ENCODE measurements around the gene GDI2. TPM values are rescaled to one million over a fixed set of nuclear protein-coding genes. Genes with fewer than 3 reads are reported as not detected.

Gene GDI2
- total RNA-seq, 1 donor from 2014 or later: 346 TPM

GRCh38 chr10:5746197-5746596, 67.0 kb downstream of the GDI2 start:
- TF ChIP-seq CTCF (conservative IDR thresholded peaks at IDR 0.05): no peak
- Mint-ChIP-seq H3K4me3 (no peak overlapping the region), H3K9me3 (no peaks in the 10 kb centered on the region), H3K4me1 (peaks cover 15% of the 10 kb centered on the region), H3K27me3 (ENCODE audit: low read depth) (no peaks in the 10 kb centered on the region), H3K36me3 (ENCODE audit: low read depth) (peaks cover 18% of the 10 kb centered on the region), H3K27ac (ENCODE audit: unreplicated experiment) (no peak overlapping the region)
- no peak for DNase-seq (ENCODE audit: low read depth, low spot score)

GRCh38 chr10:5744849-5745248, 68.4 kb downstream of the GDI2 start:
- Mint-ChIP-seq H3K9me3 (no peaks in the 10 kb centered on the region), H3K27ac (ENCODE audit: unreplicated experiment) (peak overlapping the region; percentile 9), H3K4me3 (no peak overlapping the region), H3K4me1 (peaks cover 15% of the 10 kb centered on the region), H3K27me3 (ENCODE audit: low read depth) (no peaks in the 10 kb centered on the region), H3K36me3 (ENCODE audit: low read depth) (peaks cover 14% of the 10 kb centered on the region)
- no peak for TF ChIP-seq CTCF (conservative IDR thresholded peaks at IDR 0.05)
- no peak for DNase-seq (ENCODE audit: low read depth, low spot score)

- Mint-ChIP-seq H3K27me3 (ENCODE audit: low read depth) (no peaks in the 10 kb centered on the region), H3K4me3 (no peak overlapping the region), H3K27ac (ENCODE audit: unreplicated experiment) (no peak overlapping the region), H3K4me1 (peaks cover 13% of the 10 kb centered on the region), H3K36me3 (ENCODE audit: low read depth) (peaks cover 8% of the 10 kb centered on the region), H3K9me3 (no peaks in the 10 kb centered on the region)
- TF ChIP-seq CTCF (conservative IDR thresholded peaks at IDR 0.05): no peak
- DNase-seq (ENCODE audit: low read depth, low spot score): no peak
Measured at GRCh38 chr10:5743736-5744135, 69.5 kb downstream of the GDI2 start.

DNA sequence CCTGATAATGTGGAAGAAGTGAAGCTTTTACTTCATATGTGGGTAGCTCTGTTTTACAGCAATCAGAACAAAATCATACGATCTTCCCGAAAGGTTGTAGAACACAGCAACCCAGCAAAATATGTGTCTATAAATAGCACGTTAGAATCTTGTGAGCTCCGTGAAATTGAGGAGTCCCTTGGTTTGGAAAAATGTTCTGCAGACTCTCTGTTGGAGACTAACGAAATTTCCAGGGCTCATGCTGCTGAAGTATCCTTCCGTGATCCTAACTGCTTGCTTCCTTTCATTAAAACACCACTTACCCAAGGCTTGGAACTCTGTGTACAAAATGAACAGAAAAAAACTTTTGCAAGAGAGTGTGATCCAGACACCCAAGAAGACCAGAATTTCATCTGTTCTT, 71.1 kb downstream of the GDI2 start:
- TF ChIP-seq CTCF (conservative IDR thresholded peaks at IDR 0.05): no peak
- H3K4me3 Mint-ChIP-seq: no peak overlapping the region
- H3K27me3 Mint-ChIP-seq (ENCODE audit: low read depth): no peaks in the 10 kb centered on the region
- no peaks in the 10 kb centered on the region for H3K36me3 Mint-ChIP-seq (ENCODE audit: low read depth)
- H3K9me3 Mint-ChIP-seq: no peaks in the 10 kb centered on the region
- peaks cover 6% of the 10 kb centered on the region for H3K4me1 Mint-ChIP-seq
- no peak overlapping the region for H3K27ac Mint-ChIP-seq (ENCODE audit: unreplicated experiment)
- DNase-seq (ENCODE audit: low read depth, low spot score): no peak

- peaks cover 6% of the 10 kb centered on the region for H3K4me1 Mint-ChIP-seq
- no peaks in the 10 kb centered on the region for H3K36me3 Mint-ChIP-seq (ENCODE audit: low read depth)
- TF ChIP-seq CTCF (conservative IDR thresholded peaks at IDR 0.05): no peak
- no peaks in the 10 kb centered on the region for H3K27me3 Mint-ChIP-seq (ENCODE audit: low read depth)
- H3K9me3 Mint-ChIP-seq: no peaks in the 10 kb centered on the region
- H3K27ac Mint-ChIP-seq (ENCODE audit: unreplicated experiment): no peak overlapping the region
- DNase-seq (ENCODE audit: low read depth, low spot score): no peak
- H3K4me3 Mint-ChIP-seq: no peak overlapping the region
Measured at GRCh38 chr10:5741276-5741675, 72.0 kb downstream of the GDI2 start.

DNA sequence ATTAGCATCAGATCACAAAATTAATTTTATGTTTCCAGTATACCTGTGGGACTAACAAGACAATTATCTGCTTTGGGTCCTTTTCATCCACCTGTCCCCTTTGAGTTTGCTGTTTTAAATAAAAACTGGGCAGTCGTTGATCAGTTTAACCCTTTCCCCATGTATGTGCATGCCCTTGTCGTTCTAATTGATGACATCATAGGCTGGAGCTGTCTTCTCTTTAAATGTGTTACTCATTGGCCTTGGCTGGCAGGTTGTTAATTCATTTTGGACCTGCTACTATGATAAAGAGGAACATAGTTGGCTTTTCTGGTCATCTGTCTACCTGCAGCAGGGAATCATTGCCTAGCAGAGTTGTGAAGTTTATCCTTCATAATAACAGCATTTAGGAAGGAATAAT, 74.8 kb downstream of the GDI2 start:
- DNase-seq (ENCODE audit: low read depth, low spot score): no peak
- TF ChIP-seq CTCF (conservative IDR thresholded peaks at IDR 0.05): no peak
- no peaks in the 10 kb centered on the region for H3K9me3 Mint-ChIP-seq

More for the DNA sequence above, 74.8 kb downstream of the GDI2 start:
- Mint-ChIP-seq H3K4me3 (no peak overlapping the region), H3K27me3 (ENCODE audit: low read depth) (no peaks in the 10 kb centered on the region), H3K27ac (ENCODE audit: unreplicated experiment) (no peak overlapping the region), H3K36me3 (ENCODE audit: low read depth) (no peaks in the 10 kb centered on the region), H3K4me1 (peaks cover 6% of the 10 kb centered on the region)

Measured in neural crest cell (in vitro differentiated cells).